SK-N-SH (cell line): ENCODE data around the gene ACKR3. TPM values are rescaled to one million over a fixed set of nuclear protein-coding genes. Genes with fewer than 3 reads are reported as not detected.

Source experiments
- CTCF ChIA-PET: fragments of 300-600, 350-600 bp; formaldehyde crosslinking; extraction: SDS; loops from one replicate; lab custom pipeline; 2021; lab: Yijun Ruan, JAX
- POLR2A ChIA-PET: fragments of 350-600 bp; sonication (Branson Sonifier 250); formaldehyde crosslinking; extraction: SDS; loops from one replicate; lab custom pipeline; 2020; ENCODE audit warnings: antibody characterized with exemption, inconsistent platforms; lab: Yijun Ruan, JAX
- DNase-seq: peaks from one replicate; pipeline ENCODE4 v3.0.0; 2012
- H2AFZ ChIP-seq: fragments of 200-600 bp; sonication (generic); 2 replicates; pipeline ENCODE4 v1.8.1; 2016; ENCODE audit warnings: antibody characterized with exemption, mild to moderate bottlenecking, low read depth
- H3F3A ChIP-seq: fragments of 200-600 bp; sonication (generic); replicated peaks from 2 replicates; pipeline ENCODE3; 2016; ENCODE audit warnings: antibody characterized with exemption, mild to moderate bottlenecking; ENCODE audit not compliant: insufficient read depth
- H3K27ac ChIP-seq, 2 experiments: fragments of 200-500 bp in 1 of 2; fragments of 200-600 bp in 1 of 2; sonication (Bioruptor generic) in 1 of 2; sonication (generic), shearing (Covaris generic) in 1 of 2; 2 replicates each; pipeline versions ENCODE4 v1.5.1 to v1.6.1; 2014 to 2016; ENCODE audit warnings: low read depth in 2 of 2, inconsistent platforms in 1 of 2, low read length in 1 of 2, mild to moderate bottlenecking in 1 of 2, mixed read lengths in 1 of 2
- H3K27me3 ChIP-seq: fragments of 200-600 bp; sonication (generic), shearing (Covaris generic); 2 replicates; pipeline ENCODE4 v1.6.1; 2016; ENCODE audit warnings: mixed run types; ENCODE audit not compliant: insufficient read depth
- H3K36me3 ChIP-seq, 2 experiments: fragments of 200-500 bp in 1 of 2; fragments of 200-600 bp in 1 of 2; sonication (Bioruptor generic) in 1 of 2; sonication (generic) in 1 of 2; replicated peaks in 1 of 2; 2 replicates each; pipeline versions ENCODE3 to v1.5.1; 2014 to 2016; ENCODE audit warnings: low read length in 1 of 2, mild to moderate bottlenecking in 1 of 2; ENCODE audit not compliant: insufficient read depth in 2 of 2, control insufficient read depth in 1 of 2
- H3K4me1 ChIP-seq, 2 experiments: fragments of 200-500 bp in 1 of 2; fragments of 200-600 bp in 1 of 2; sonication (Bioruptor generic) in 1 of 2; sonication (generic), shearing (Covaris generic) in 1 of 2; 2 replicates each; pipeline versions ENCODE4 v1.5.1 to v1.6.1; 2014 to 2016; ENCODE audit warnings: low read depth in 1 of 2, low read length in 1 of 2, mixed run types in 1 of 2; ENCODE audit not compliant: insufficient read depth in 2 of 2, control insufficient read depth in 1 of 2
- H3K4me2 ChIP-seq: fragments of 200-600 bp; sonication (generic), shearing (Covaris generic); 2 replicates; pipeline ENCODE4 v1.6.1; 2017; ENCODE audit warnings: mixed run types
- H3K4me3 ChIP-seq, 2 experiments: fragments of 200-500 bp in 1 of 2; fragments of 200-600 bp in 1 of 2; sonication (Bioruptor generic) in 1 of 2; sonication (generic), shearing (Covaris generic) in 1 of 2; 2 replicates each; pipeline versions ENCODE4 v1.5.1 to v1.8.1; 2014 to 2016; ENCODE audit warnings: low read depth in 2 of 2, inconsistent platforms in 1 of 2, low read length in 1 of 2, mild to moderate bottlenecking in 1 of 2, mixed read lengths in 1 of 2, moderate library complexity in 1 of 2
- H3K79me2 ChIP-seq: fragments of 200-600 bp; sonication (generic); 2 replicates; pipeline ENCODE4 v1.8.1; 2017; ENCODE audit warnings: mild to moderate bottlenecking; ENCODE audit not compliant: insufficient read depth
- H3K9ac ChIP-seq: fragments of 200-600 bp; sonication (generic); 2 replicates; pipeline ENCODE4 v1.6.1; 2017; ENCODE audit warnings: mixed run types
- H3K9me2 ChIP-seq: fragments of 200-600 bp; sonication (generic); 2 replicates; pipeline ENCODE4 v1.6.1; 2017; ENCODE audit warnings: mixed run types
- H3K9me3 ChIP-seq: fragments of 200-600 bp; sonication (generic); 2 replicates; pipeline ENCODE4 v1.6.1; 2017; ENCODE audit warnings: mixed run types, mild to moderate bottlenecking, moderate library complexity
- H4K20me1 ChIP-seq: fragments of 200-600 bp; sonication (generic); 2 replicates; pipeline ENCODE4 v1.6.1; 2017; ENCODE audit warnings: mild to moderate bottlenecking, mixed run types; ENCODE audit not compliant: insufficient read depth
- CTCF ChIP-seq: fragments of 200-600 bp; sonication (generic); IDR thresholded peaks from 2 replicates; pipeline ENCODE4 v1.6.1; 2017; ENCODE audit warnings: antibody characterized with exemption, mild to moderate bottlenecking, moderate library complexity
- ELF1 ChIP-seq: IDR thresholded peaks from 2 replicates; pipeline ENCODE4 v1.4.0; 2012
- EZH2phosphoT487 ChIP-seq: fragments of 200-600 bp; sonication (generic); IDR thresholded peaks from 2 replicates; pipeline ENCODE4 v1.6.1; 2017; ENCODE audit warnings: low read depth, mixed run types, mild to moderate bottlenecking, antibody characterized with exemption, moderate library complexity, borderline replicate concordance
- FOXJ3 ChIP-seq: sonication (generic); formaldehyde crosslinking; IDR thresholded peaks from 2 replicates; pipeline ENCODE4 v1.5.1; 2020; ENCODE audit warnings: mild to moderate bottlenecking, missing genetic modification reagents
- GABPA ChIP-seq: IDR thresholded peaks from 2 replicates; pipeline ENCODE4 v1.4.0; 2012; ENCODE audit warnings: low read depth, mild to moderate bottlenecking
- GATA2 ChIP-seq: sonication (generic); formaldehyde crosslinking; IDR thresholded peaks from 2 replicates; pipeline ENCODE4 v1.5.0; 2020; ENCODE audit warnings: mild to moderate bottlenecking, missing genetic modification reagents
- IRF3 ChIP-seq: fragments of 150-350 bp; IDR thresholded peaks from 2 replicates; pipeline ENCODE4 v1.6.1; 2016; ENCODE audit warnings: mild to moderate bottlenecking, low read depth, low read length
- JUND ChIP-seq: IDR thresholded peaks from 2 replicates; pipeline ENCODE4 v1.4.0; 2012
- MAX ChIP-seq: IDR thresholded peaks from 2 replicates; pipeline ENCODE4 v1.4.0; 2012; ENCODE audit warnings: low read depth
- MEF2A ChIP-seq: IDR thresholded peaks from 2 replicates; pipeline ENCODE4 v1.4.0; 2012; ENCODE audit warnings: low read depth, borderline replicate concordance
- MXI1 ChIP-seq: IDR thresholded peaks from 2 replicates; pipeline ENCODE4 v1.6.1; 2012; ENCODE audit warnings: mild to moderate bottlenecking, low read depth, low read length, improper control_type of control experiment
- NFIC ChIP-seq: IDR thresholded peaks from 2 replicates; pipeline ENCODE4 v1.4.0; 2012; ENCODE audit warnings: borderline replicate concordance
- NRF1 ChIP-seq: IDR thresholded peaks from 2 replicates; pipeline ENCODE4 v1.6.1; 2012; ENCODE audit warnings: low read depth, mild to moderate bottlenecking, low read length
- PBX3 ChIP-seq: IDR thresholded peaks from 2 replicates; pipeline ENCODE4; 2012
- POLR2AphosphoS5 ChIP-seq: IDR thresholded peaks from 2 replicates; pipeline ENCODE4 v1.6.1; 2012; ENCODE audit warnings: low read depth, low read length
- RCOR1 ChIP-seq: fragments of 150-350 bp; IDR thresholded peaks from 2 replicates; pipeline ENCODE4 v1.6.1; 2017; ENCODE audit warnings: antibody characterized with exemption, low read length
- REST ChIP-seq: IDR thresholded peaks from 2 replicates; pipeline ENCODE4 v1.6.1; 2012; ENCODE audit warnings: mild to moderate bottlenecking, low read depth, low read length, moderate library complexity
- RFX5 ChIP-seq: IDR thresholded peaks from 2 replicates; pipeline ENCODE4 v1.6.1; 2012; ENCODE audit warnings: mild to moderate bottlenecking, improper control_type of control experiment, low read length
- RXRA ChIP-seq: IDR thresholded peaks from 2 replicates; pipeline ENCODE4 v1.4.0; 2012; ENCODE audit warnings: low read depth, mild to moderate bottlenecking, borderline replicate concordance
- SIN3A ChIP-seq: IDR thresholded peaks from 2 replicates; pipeline ENCODE4 v1.6.1; 2012; ENCODE audit warnings: low read depth, mild to moderate bottlenecking, low read length, moderate library complexity, borderline replicate concordance
- SMC3 ChIP-seq: IDR thresholded peaks from 2 replicates; pipeline ENCODE4 v1.6.1; 2012; ENCODE audit warnings: low read depth, low read length, improper control_type of control experiment
- TCF12 ChIP-seq: IDR thresholded peaks from 2 replicates; pipeline ENCODE4 v1.4.0; 2012
- TEAD4 ChIP-seq: IDR thresholded peaks from 2 replicates; pipeline ENCODE4 v1.4.0; 2012; ENCODE audit warnings: mild to moderate bottlenecking, borderline replicate concordance; ENCODE audit not compliant: insufficient read depth
- YY1 ChIP-seq: IDR thresholded peaks from 2 replicates; pipeline ENCODE4 v1.4.0; 2012; ENCODE audit warnings: low read depth, mild to moderate bottlenecking
- WGBS: methylation state at CpG from one replicate; pipeline ENCODE4 v1.1.6; 2017; ENCODE audit warnings: low lambda C conversion rate; 5-methylcytosine and 5-hydroxymethylcytosine counted together
- polyA plus RNA-seq, 3 experiments: library from polyadenylated mRNA; depleted of rRNA; stranded (reverse); fragments of >200 nt; gene quantifications; 2 replicates each; pipeline ENCODE4 v1.2.3, GENCODE V29; 2012

The ACKR3 gene
- polyA plus RNA-seq, 1 of the 3 experiments (the other 2 are of a cell fraction), result not detected

- no peak for DNase-seq
- Histone ChIP-seq H3F3A (no peaks in the 10 kb centered on the region), H3K4me1 (no peaks in the 10 kb centered on the region; a peak in 1 of 4 replicates), H3K4me2 (no peak overlapping the region), H3K9me2 (no peaks in the 10 kb centered on the region), H2AFZ (no peak overlapping the region), H3K36me3 (no peaks in the 10 kb centered on the region), H3K9ac (no peak overlapping the region), H3K4me3 (no peak overlapping the region), H3K79me2 (no peaks in the 10 kb centered on the region), H3K27ac (no peak overlapping the region), H4K20me1 (no peaks in the 10 kb centered on the region), H3K9me3 (no peaks in the 10 kb centered on the region), H3K27me3 (peaks cover 6% of the 10 kb centered on the region; the same call in 1 of the 2 replicates)
- TF ChIP-seq MAX, result no peak
- no peak for TF ChIP-seq EZH2phosphoT487
- TF ChIP-seq NFIC, result no peak
- TF ChIP-seq RFX5, result no peak
- TF ChIP-seq GATA2 (CRISPR knock-in tag), result no peak
- no peak for TF ChIP-seq PBX3
- TF ChIP-seq TCF12, result no peak
- TF ChIP-seq GABPA, result no peak
- no peak for TF ChIP-seq JUND
- no peak for TF ChIP-seq RCOR1
- no peak for TF ChIP-seq MXI1
- no peak for TF ChIP-seq IRF3
- no peak for TF ChIP-seq POLR2AphosphoS5
- TF ChIP-seq TEAD4, result no peak
- TF ChIP-seq FOXJ3, result no peak
- TF ChIP-seq NRF1, result no peak
- no peak for TF ChIP-seq YY1
- TF ChIP-seq MEF2A, result no peak
- TF ChIP-seq SMC3, result no peak
- 50% methylated on average over 8 of the region's 8 CpGs for WGBS
- ChIA-PET POLR2A (interaction anchor here (0.6 kb wide), 1 partner anchor 195 kb away, joined by 3 read pairs; no protein-coding TSS in a partner anchor), CTCF (no interaction called here)
Measured at GRCh38 chr2:236576087-236576486, 6.5 kb downstream of the ACKR3 start.

- Histone ChIP-seq H3K9me3 (no peaks in the 10 kb centered on the region), H3K4me2 (no peak overlapping the region), H2AFZ (no peak overlapping the region), H3K27ac (no peak overlapping the region), H4K20me1 (no peaks in the 10 kb centered on the region), H3K27me3 (no peaks in the 10 kb centered on the region; the same call in 1 of the 2 replicates), H3K79me2 (no peaks in the 10 kb centered on the region), H3K9ac (no peak overlapping the region), H3F3A (no peaks in the 10 kb centered on the region), H3K4me3 (no peak overlapping the region), H3K4me1 (no peaks in the 10 kb centered on the region), H3K9me2 (no peaks in the 10 kb centered on the region), H3K36me3 (no peaks in the 10 kb centered on the region)
- 76% methylated on average over 11 of the region's 11 CpGs for WGBS
- ChIA-PET CTCF (no interaction called here), POLR2A (no interaction called here)
- DNase-seq, result no peak
- no peak for TF ChIP-seq ELF1
- TF ChIP-seq EZH2phosphoT487, result no peak
- TF ChIP-seq CTCF, result no peak
- TF ChIP-seq REST, result no peak
- no peak for TF ChIP-seq NRF1
- TF ChIP-seq RXRA, result no peak
- no peak for TF ChIP-seq TCF12
- TF ChIP-seq GABPA, result no peak
- TF ChIP-seq SIN3A, result no peak
- TF ChIP-seq GATA2 (CRISPR knock-in tag), result no peak
Measured at GRCh38 chr2:236576953-236577352, 7.3 kb downstream of the ACKR3 start.
